VCaP (cell line): ENCODE data around the gene EZH2.

ENCODE experiments used
- H3K27ac ChIP-seq: fragments of 450-650 bp; 2 replicates; pipeline ENCODE4 v1.5.1; 2017
- TF ChIP-seq, protein P1 (sequence below): fragments of 450-650 bp; conservative IDR thresholded peaks from 2 replicates; pipeline ENCODE4 v1.5.1; 2017; ENCODE audit warnings: mild to moderate bottlenecking, moderate library complexity

EZH2 gene

GRCh38 chr7:148813890-148814289, 70.2 kb downstream of the EZH2 start:
- TF ChIP-seq, protein P1, sequence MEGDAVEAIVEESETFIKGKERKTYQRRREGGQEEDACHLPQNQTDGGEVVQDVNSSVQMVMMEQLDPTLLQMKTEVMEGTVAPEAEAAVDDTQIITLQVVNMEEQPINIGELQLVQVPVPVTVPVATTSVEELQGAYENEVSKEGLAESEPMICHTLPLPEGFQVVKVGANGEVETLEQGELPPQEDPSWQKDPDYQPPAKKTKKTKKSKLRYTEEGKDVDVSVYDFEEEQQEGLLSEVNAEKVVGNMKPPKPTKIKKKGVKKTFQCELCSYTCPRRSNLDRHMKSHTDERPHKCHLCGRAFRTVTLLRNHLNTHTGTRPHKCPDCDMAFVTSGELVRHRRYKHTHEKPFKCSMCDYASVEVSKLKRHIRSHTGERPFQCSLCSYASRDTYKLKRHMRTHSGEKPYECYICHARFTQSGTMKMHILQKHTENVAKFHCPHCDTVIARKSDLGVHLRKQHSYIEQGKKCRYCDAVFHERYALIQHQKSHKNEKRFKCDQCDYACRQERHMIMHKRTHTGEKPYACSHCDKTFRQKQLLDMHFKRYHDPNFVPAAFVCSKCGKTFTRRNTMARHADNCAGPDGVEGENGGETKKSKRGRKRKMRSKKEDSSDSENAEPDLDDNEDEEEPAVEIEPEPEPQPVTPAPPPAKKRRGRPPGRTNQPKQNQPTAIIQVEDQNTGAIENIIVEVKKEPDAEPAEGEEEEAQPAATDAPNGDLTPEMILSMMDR: no peak

DNA sequence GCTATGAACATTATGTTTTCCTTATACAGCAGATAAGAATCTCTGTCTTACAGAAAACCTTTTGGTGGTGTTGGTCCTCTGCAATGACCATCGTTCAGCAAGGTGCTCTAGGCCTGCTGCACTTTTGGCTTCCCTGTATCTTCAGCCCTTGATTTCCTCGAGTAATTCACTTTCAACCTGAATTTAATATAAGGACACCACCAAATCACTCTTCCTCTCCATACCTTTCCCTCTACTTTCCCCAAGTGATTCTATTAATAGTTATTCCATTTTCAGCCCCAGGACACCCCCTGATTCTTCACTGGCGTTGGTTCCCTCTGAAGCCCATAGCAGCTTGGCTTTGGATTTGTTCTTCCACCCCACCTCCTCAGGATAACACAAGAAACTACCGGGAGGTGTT, 72.2 kb downstream of the EZH2 start:
- H3K27ac ChIP-seq: peak overlapping the region; percentile 65
- TF ChIP-seq, protein P1: no peak

More at GRCh38 chr7:148813890-148814289, 70.2 kb downstream of the EZH2 start:
- H3K27ac ChIP-seq: peak overlapping the region; percentile 65

DNA sequence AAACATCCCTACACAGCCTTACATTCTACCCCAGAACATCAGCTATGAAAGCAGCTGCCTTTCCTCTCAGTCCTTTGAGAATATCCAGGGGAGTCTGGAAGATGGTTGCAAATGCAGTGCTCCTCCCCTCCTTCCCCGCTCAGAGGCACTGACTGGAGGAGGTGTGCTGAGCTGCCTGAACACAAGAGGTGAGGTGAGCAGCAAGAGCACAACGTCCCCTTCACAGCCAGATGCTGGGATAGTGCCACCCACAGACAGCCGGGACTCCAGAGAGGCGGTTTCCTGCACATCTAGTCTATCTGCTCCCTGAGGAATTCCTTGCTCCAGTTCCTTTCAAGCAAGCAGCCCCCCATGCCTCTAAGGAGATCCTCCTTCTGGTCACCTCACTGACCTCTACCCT, 74.2 kb downstream of the EZH2 start:
- peak overlapping the region; percentile 65; the same call in 1 of the 2 replicates for H3K27ac ChIP-seq
- TF ChIP-seq, protein P1: no peak

GRCh38 chr7:148807436-148807835, 76.7 kb downstream of the EZH2 start:
- TF ChIP-seq, protein P1: no peak
- H3K27ac ChIP-seq: no peak overlapping the region

- TF ChIP-seq, protein P1: no peak
- no peak overlapping the region for H3K27ac ChIP-seq
These were observed 77.9 kb downstream of the EZH2 start for GRCh38 chr7:148806187-148806586.

DNA sequence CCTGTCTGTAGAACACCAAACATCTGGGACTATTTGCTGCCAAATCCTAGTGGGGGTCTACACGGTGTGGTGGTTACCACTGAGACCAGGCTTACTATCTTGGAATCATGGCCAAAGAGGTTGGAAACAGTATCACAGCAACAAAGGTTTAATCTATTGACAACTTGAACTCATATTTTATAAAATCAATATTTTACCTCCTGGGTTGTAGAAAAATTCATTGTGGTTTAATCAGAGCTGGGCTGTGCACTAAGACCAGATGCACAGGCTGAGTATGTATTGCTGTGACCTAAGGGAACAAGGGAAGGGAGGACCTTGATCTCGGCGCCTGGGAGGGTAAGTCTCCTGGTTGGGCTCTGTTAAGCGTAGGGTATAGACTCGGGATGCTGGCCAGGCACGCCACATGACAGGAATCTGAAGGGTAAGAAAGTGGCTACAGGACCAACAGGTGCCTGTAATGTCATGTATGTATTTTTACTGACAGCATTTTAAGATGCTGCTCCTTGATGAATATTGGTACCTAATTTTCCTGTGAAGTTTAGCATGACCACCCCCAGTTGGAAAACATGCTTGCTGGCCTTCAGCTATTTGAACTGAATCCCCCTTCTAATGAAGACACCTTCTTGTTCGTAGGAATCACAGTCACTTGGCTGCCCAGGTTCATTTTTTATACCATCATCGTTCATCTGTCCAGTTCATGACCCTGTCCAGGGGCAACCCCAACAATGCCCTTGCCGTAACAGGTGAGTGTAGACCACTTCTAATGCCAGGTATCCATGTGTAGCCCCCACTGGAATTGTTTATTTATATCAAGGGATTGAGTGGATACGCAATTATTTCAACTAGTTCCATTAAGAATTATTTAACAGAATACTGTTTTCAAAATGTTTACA, 79.5 kb downstream of the EZH2 start:
- TF ChIP-seq, protein P1: no peak
- no peak overlapping the region for H3K27ac ChIP-seq

GRCh38 chr7:148803094-148803493, 81.0 kb downstream of the EZH2 start:
- TF ChIP-seq, protein P1: no peak
- no peak overlapping the region for H3K27ac ChIP-seq
